Neural progenitor cell (in vitro differentiated cells): ENCODE measurements around the gene CD48.
A peak's percentile ranks its signal among the peaks of the same experiment; 100 is the strongest.

Experiments
- EZH2 ChIP-seq: fragments of 200-600 bp; sonication (generic); IDR thresholded peaks from 2 replicates; pipeline ENCODE4 v1.6.1; 2017; ENCODE audit warnings: antibody characterized with exemption, mild to moderate bottlenecking, moderate library complexity
- EZH2phosphoT487 ChIP-seq: fragments of 200-600 bp; sonication (generic); IDR thresholded peaks from 2 replicates; pipeline ENCODE4 v1.6.1; 2017; ENCODE audit warnings: antibody characterized with exemption
- TF ChIP-seq, protein P1 (sequence below): fragments of 200-600 bp; sonication (generic); IDR thresholded peaks from 2 replicates; pipeline ENCODE4 v1.5.1; 2017; ENCODE audit warnings: antibody characterized with exemption, mild to moderate bottlenecking

DNA sequence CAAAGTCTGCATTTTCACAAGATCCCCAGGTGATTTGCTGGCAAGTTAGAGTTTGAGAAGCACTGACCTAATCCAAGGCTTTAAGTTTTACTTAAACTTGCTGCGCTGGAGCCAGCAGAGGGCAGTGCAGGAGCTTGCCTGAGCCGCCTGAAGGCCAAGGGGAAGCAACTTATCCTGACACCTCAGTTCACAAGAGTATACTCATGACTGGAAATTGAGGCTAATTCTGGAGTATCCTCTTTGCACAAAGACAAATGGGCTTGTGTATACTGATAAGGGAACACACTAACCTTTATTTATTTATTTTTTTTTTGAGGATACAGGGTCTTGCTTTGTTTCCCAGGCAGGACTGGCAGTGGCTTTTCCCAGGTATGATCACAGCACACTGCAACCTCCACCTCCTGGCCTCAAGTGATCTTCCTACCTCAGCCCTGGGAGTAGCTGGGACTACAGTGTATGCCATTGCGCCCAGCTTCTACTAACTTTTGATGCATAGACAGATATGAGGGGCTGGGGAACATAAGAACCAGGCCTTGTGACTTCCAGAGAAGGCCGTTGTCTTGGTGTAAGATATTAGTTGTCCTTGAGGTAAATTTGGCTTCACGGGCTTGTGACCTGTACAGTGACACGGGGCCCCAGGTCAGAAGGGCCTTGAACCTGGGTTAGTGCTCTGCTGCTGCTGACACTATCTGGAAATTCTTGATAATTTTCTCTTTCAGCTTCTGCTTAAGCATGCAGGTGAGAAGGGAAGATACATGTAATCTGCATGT lies 35.8 kb downstream of the CD48 start:
- TF ChIP-seq, protein P1, sequence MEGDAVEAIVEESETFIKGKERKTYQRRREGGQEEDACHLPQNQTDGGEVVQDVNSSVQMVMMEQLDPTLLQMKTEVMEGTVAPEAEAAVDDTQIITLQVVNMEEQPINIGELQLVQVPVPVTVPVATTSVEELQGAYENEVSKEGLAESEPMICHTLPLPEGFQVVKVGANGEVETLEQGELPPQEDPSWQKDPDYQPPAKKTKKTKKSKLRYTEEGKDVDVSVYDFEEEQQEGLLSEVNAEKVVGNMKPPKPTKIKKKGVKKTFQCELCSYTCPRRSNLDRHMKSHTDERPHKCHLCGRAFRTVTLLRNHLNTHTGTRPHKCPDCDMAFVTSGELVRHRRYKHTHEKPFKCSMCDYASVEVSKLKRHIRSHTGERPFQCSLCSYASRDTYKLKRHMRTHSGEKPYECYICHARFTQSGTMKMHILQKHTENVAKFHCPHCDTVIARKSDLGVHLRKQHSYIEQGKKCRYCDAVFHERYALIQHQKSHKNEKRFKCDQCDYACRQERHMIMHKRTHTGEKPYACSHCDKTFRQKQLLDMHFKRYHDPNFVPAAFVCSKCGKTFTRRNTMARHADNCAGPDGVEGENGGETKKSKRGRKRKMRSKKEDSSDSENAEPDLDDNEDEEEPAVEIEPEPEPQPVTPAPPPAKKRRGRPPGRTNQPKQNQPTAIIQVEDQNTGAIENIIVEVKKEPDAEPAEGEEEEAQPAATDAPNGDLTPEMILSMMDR, result peak; percentile 82
- TF ChIP-seq EZH2 (no peak), EZH2phosphoT487 (no peak)
